Stimulated activated CD4-positive, alpha-beta T cell treated with anti-CD3 and anti-CD28 coated beads, Interleukin-15, amount 100 ng/mL, for 24 hours (primary cell): ENCODE results near the gene PDE8B.
A peak's percentile ranks its signal among the peaks of the same experiment; 100 is the strongest.

Source experiments
- DNase-seq: peaks from one replicate; pipeline ENCODE4 v3.0.0-alpha.2; 2020

The PDE8B gene

DNA sequence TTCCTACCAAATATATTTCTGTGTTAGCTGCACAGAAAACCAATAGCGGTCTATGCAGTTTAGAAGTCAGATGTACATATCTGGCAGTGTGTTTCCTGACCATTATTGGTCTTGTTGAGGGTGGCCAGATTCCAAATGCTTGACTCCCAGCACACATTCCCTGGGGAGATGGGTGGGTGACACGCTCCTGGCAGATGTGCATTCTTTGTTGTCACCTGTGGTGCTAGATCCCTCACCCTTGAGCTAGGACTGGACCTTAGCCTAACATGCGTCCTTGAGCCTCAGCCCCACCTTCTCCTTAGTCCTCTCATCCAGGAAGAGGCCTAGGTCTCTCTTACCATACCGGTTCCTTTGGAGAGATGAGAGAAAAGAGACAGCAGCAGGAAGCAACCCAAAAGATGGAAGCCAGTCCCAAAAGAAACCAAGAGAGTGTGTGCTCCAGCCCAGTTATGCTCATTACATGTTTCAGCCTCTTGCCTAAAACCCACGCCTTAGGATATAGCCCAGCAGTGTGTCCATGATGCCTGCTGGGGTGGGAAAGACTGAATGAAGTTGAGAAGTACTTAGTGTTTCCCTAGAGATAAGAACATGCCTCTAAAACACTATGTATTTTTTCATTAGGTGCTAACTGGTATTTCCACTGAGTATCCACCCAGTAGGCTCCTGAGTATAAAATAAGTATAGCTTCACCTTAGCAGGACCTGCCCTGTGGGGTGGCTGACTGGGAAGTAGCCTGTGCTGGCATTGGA, 116.7 kb downstream of the PDE8B start:
- no peak for DNase-seq

DNA sequence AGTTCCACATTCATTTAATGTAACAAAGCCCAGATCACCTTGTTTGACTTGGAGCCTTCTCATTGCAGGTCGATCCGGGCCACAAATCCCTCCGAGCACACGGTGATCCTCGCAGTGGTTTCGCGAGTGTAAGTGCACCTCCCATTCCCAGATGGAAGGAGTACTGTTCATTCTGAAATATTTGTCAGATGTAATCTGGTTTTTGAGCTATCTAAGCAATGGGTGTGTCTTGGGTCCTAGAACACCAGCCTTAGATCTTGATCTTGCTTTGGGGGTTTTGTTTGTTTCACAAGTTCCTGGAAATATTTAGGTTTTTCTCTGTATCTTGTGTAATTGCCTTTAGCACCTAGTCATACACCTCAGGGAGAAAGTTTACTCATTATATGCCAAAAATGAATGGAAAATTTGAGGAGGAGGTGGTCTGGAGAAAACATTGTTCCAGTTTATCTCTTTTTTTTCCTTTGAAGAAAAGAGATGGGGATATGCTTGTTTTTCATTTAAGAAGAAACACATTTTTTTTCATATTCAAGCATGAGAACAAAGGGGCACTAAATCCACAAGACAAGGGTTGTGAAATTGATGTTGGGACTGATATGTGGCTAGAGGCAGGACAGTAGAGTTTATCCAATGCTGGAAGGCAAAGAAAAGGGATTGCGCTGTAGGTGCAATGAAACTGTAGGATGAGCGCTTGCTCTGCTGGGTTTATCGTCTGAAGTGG, 118.6 kb downstream of the PDE8B start:
- no peak for DNase-seq

DNA sequence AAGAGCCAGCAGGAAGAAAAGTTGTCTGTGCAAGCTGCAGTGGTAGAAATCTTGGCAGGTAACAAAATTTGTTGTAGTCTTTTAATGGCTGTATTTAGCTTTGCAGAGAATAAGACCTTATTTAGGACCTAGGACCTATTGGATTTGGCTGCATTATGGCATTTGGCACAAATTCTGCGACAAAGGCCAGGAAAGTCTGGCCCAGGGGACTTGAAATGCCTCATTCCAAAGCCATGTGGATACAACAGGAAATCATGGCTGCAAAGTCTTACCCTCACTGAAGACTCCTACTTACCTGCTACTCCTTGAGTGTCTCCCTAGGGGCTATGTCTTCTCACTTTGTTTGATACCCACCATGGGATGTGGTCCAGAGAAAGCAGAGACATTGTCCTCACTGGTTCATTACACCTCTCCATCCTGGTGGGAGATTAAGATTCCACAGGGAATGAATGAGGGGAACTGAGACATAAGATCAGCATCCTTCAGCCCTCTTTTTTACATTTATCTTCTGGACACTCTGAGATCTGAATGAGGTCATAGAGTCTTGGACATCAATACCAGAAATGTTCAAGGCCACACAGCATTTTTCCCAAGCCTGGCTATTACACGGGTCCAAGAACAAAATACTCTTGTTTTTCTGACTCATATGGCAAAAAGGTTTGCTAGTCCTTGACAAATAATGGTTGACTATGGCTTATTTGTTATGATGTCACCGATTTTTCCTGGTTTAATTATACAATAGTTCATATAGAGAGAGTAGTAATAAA, 119.4 kb downstream of the PDE8B start:
- DNase-seq, result no peak

DNA sequence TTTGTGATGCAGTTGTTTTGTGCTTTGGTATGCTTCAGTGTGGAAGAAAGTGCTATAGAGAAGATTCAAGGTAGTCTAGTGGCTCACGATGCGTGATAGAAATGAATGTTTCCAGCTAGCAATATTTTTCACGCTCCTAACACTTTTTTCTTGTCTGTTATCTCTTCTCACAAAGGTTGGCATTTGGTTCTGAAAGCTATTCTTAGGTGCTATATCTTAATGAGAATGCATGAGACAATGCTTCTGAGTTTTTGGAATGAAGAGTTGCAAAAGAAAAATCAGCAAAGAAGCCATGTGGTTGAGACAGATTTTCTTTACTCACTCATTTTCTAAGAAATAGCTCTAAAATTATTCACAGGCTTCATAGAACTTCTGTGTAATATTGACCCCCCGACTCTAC, 122.6 kb downstream of the PDE8B start:
- DNase-seq, result no peak

DNA sequence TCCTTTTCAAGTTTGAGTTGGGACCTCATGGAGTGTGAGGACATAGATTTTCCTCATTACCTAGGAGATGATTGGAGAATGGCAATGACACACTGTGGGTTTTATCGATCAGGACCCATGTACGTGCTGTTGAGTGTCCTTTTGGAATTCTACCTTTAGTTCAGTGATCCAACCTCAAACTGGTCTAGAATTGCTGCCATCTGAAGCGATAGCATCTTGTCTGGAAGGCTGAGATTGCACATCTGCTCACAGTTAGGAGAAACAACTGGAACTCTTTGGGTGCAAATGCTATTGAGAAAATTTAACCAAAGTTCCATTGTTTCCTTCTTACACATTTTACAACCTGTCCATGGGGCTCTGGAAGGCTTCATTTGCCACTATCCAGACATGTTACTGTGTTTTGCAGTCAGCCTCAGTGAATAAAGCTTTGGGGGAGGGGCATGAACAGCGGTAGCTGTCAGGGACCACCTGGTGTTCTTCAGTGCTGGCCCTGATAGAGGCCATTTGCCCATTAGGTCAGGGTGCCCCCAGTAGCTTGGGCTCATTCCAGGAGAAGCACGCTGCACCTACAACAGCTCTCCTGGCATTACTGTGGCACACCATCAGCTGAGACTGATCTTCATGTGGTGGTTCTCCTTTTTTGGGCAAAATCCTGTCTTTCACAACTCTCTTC, 123.1 kb downstream of the PDE8B start:
- no peak for DNase-seq

DNA sequence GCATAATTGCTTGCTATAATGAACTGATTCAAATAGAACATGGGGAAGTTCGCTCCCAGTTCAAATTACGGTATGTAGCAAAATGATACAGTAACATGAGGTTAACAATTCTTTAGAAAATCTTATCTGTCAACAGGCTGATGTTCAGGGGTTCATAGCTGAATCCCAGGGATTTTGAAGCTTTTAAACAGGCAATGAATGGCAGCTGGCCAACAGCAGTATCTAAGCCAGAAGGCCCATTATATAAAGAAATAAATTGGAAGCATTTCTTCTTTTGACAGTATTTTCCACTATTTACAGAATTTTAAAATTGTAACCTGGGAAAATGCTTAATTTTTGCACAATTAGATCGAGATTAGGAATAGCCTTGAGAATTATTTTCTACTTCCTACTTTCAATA, 126.8 kb downstream of the PDE8B start:
- no peak for DNase-seq

DNA sequence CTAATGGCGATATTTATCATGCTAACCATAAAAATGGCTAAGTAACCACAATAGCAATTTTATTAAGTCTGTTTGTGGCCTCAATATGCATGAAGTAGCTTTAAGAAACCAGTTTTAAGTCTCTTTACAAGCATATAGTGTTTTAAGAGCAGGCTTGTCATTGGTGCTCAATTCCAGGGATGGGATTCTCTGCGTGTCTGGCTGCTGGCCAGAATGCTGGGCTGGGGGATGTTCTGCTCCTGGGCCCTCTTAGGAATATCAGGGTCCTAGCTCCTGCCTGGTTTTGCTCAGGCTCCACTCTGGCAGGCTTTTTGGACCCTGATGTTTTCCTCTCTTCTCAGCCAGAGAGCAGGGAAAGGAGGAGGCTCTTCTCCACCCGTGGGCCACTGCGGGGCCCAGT, 127.2 kb downstream of the PDE8B start:
- DNase-seq, result no peak

DNA sequence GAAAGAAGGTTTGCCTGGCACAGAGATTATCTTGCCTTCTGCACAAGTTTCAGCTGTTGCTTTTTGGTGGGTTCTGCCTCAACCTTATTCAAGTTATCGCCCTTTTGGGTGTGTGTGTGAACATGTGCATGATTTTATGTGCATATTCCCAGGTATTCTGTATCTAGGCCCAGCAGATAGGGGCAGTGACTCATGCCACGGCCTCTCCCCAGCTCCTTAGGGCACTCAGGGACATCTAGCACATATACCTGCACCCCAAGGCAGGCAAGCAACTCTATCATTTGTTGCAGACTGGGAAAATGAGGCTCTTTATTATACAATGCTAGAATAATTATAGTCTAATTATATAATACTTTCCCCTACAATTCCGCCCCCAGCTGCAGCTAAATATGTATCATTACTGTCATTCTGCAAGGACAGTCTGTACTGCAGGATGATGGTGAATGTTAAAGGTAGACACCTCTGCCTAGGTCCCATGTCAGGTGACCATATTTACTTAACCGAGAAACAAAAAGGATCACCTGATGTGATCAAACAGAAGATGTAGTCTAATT, 128.9 kb downstream of the PDE8B start:
- DNase-seq, result no peak

DNA sequence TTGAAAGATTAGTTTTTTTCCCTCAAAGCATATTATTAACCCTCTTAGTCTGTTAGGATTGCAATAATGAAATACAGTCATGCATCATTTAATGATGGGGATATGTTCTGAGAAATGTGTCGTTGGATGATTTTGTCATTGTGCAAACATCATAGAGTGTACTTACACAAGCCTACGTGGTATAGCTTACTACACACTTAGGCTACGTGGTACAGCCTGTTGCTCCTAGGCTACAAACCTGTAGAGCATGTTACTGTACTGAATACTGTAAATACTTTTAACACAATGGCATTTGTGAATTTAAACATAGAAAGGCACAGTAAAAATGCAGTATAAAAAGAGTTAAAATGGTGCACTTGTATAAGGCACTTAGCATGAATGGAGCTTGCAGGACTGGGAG, 132.7 kb downstream of the PDE8B start:
- DNase-seq, result no peak

DNA sequence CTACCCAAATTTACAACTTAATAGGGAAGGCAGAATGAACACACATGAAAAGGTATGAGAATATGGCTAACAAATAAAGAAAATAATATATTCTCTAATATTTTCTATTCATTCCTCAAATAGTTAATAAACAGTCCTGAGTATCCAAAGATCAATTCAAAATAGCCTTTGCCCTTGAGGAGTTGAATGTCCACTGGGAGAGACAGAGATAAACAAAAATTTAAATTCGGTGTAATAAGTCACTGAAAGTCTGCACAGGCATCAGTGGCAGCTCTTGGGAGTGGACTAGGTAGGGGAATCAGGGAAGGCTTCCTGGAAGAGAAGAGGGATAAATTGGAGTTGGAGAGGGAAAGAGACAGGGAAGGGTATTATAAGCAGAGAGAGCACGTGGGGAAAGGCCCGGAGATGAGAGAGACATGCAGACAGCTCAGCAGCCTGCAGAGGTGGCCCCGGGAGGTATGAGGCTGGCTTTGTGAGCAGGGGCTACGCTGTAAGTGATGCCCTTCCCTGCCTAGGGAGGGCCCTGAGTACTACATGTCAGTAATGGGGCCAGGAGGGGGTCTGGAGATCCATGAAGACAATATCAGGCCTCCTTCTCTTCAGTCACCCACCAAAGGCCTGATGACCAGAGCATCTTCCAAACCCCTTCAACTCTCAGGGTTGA, 137.1 kb downstream of the PDE8B start:
- no peak for DNase-seq

DNA sequence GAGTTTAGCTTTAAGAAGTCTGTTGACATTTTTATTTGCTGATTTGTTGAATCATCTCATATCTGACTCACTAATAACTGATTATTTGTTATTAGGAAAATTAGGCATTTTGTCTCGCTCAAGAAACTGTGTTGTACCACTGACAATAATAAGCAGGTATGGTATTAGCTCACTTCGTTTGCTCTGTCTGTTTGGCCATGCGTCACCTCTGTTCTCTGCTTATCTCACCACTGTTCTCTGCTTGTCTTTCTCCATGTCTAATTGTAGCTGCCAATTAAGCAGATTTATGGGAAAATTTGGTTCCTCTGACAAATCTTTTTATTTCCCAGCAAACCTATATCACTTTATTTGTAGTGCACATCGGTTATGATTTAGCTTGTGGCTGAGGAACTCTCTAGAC, 142.8 kb downstream of the PDE8B start:
- DNase-seq, result no peak

DNA sequence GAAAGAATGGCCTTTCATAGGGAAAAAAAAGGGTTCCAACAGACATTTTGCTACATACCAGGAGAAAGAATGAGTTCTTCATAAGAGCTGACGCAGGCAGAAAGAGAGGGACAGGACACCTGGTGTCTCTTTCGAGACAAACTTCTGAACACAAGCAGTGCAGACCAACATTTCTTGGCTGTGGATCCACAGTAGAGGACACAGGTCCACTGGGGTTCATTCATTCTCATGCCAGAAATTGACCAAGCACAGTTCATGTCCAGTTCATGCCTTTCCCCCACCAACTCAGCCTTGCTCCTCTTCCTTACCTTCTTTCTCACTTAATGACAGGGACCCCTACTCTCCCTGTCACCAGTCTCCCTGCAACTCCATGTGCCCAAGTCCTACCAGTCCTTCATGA, 144.0 kb downstream of the PDE8B start:
- no peak for DNase-seq

DNA sequence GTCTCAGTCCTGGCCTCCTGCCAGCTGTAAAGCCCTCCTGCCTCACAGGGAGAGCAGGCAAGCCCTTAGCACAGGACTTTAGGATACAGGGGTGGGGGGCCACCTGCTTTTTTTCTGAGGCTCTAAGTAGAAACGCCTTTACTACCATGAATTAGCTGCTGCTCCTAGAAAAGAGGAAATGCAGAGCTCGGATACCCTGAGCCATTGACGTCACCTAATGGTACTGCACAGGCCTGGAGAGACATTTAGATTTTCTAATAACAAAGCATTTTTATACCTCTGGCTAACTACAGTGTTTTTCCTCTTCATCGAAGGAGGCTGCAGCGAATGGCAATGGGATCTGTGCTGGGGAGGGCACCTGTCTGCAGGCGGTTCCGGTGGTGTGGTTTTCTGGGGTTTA, 144.6 kb downstream of the PDE8B start:
- DNase-seq, result no peak

DNA sequence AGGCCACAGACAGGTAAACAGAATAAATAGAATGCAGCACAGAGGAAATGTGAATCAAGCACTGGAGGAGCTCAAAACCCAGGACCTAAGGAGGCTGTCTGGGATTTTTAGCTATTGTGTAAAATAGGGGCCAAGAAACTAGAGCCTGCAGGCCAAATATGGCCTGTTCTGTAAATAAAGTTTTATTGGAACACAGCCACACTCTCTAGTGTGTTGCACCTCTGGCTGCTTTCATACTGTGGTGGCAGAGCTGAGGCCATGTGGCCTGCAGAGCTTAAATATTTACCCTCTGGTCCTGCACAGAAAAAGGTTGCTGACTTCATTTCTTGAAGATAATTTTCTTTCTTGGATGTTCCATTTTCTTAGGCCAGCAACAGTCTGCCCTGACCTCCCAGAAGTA, 145.3 kb downstream of the PDE8B start:
- DNase-seq, result no peak

DNA sequence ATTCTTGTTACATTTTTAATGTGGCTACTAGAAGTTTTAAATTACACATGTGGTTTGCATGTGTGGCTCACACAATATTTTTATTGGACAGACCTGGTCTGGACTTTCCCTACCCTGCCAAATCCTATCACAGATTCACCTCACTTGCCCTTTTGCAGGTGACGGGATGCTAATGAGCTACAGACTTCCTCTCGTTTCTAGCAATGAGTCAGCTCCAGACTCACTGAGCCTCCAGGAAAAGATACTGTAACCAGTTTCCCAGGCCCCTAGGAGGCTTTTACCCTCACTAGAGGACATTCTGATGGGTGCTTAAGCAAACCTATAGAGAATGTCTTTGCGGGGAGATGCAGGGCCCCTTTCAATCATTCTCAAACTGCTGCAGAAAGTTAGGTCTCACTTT, 146.3 kb downstream of the PDE8B start:
- DNase-seq, result peak; percentile 61

DNA sequence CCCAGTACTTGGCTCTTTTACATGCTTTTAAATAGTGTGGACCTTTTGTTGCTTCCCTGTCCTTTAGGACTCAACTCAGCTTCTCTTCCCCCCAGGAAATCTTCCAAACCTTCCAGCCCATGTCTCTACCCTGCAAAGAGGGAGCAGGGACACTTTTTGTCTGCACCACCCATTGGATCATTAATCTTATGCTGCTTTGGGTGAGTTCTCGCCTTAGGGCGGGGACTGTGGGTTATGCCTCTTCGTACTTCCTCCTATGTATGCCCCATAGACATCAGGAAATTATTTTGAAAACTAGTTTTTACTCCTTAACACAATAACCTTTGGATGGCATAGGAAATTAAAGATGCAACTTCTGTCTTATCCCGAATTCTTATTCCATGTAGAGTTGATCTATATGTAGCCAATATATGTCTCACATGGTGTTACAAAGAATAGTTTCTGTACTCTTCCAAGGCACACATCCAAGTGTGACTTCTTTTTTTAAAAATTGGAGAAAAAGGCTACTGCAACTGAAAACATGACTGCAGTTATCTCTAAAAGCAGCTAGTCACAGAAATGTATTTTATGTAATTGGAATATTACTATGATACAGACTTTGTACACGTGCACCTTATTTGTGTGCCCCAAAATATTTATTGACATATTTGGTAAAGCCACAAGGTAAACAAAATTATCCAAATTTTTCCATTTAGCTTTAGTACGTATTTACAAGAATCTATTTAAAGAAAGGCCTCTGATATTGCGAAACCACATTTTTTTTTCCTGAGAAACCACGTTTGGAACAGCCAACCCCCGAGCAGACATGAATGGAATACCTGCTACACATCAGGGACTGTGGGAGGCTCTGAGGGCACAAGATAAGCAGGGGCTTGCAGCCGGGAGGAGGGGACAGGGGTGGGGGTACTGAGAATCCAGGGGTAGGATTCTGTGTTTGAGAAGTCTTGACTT, 148.1 kb downstream of the PDE8B start:
- DNase-seq, result no peak

DNA sequence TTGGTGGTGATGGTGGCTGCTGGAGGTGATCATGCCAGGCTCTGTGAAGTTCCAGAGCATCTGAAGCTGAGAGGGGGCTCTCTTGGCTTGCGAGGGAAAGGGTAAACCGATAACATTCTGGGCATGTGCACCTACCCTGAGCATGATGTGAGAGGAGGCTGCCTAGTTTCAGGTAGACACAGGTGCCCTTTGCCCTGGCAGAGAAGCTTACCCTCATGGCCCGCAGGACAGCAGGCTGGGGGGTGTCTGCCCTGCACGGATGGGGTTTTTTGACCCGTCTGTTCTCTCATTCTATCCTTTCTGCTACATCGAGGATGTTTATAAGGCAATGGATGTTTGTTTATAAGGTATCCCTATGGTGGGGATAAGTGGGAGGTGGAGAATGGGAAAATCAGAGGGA, 148.8 kb downstream of the PDE8B start:
- no peak for DNase-seq

DNA sequence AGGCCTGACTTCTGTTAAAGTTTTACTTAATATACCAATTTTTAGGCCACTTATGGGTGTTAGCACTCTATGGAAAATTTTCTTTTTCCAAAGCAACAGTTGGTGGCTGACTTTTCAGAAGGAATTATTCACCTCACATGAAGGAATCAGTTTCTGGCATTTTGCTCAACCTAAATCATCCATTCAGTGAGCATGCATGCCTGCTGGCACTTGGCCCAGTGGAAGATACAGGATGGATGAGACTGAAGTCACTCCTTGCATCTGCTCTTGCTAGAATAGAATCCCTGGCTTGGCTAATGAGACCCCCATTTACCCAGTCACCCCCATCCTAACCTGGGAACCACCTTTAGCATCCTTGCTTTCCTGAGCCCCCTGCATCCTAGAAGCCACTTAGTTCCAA, 149.9 kb downstream of the PDE8B start:
- DNase-seq, result no peak

DNA sequence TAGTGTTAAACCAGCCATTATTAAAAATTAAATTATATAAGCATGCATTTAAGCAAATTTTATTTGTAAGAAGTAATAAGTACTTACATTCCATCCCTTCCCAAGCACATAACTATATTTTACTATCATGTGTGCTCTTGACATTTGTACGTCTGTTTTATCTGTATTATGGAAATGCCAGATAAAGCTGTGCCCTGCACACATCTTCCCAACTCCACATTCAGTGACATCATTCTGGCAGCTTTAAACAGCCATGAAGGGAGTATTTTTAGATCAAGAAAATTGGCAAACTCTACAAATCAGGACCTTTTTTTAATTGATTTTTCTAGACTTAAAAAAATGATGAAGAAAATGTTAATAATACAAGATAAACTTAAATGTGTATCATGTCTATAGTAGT, 150.5 kb downstream of the PDE8B start:
- DNase-seq, result no peak

DNA sequence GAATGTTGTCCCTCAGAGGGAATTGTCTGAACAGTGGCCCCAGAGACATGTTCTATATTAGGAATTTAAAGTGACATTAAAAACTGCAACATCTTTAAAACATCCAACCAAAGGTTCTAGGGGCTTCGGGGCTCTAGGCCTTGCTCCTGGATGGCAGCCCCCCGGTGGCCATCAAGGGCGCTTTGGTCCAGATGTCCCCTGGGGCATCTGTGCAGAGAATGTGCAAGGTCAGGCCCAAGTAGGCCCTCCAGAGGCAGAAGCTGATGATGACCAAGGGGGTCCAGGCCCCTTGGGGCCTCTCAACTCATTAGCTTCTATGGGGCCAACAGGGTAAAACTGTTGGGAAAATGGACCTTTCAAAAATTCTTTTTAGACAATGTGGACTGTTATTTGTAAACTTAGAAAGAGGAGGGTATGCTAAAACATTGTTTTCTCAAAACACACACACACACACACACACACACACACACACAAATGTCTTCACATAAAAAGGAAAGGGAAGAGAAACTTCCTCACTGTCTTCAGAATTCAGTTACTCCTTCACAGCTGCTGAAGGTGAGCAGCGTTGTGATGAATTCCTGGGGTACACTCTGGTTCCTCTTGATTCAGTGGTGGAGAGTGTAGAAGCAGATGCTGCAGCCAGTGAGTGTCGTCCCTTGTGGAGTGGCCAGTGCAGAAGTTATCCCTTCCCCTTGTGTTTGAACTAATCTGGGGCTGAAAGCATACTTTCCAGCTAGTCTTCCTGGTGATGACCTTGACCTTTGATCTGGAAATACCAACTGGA, 156.4 kb downstream of the PDE8B start:
- DNase-seq, result no peak

DNA sequence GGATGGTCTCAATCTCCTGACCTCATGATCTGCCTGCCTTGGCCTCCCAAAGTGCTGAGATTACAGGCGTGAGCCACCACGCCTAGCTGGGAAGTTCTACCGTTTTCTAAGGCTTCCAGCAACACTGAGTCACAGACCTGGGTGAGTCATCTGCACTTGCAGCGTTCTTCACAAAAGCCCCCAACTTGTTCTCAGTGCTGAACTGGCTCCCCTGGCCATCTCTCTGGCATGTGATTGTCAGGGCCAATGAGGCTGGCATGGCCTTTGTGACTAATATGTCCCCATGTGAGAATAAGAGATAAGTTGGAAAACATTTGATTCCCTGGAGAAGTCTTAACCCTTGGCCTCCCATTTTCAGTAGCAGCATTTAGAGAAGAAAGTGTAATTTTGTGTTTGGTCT, 157.3 kb downstream of the PDE8B start:
- DNase-seq, result peak; percentile 34
